ENCODE results near the gene NUP210. TPM values are rescaled to one million over a fixed set of nuclear protein-coding genes. Genes with fewer than 3 reads are reported as not detected.

Gene NUP210
- total and polyA plus RNA-seq, 2 of the 13 experiments (the other 11 are each of a cell fraction or from before 2014, with no cell fraction given) = 31.6 to 35.2 TPM

DNA sequence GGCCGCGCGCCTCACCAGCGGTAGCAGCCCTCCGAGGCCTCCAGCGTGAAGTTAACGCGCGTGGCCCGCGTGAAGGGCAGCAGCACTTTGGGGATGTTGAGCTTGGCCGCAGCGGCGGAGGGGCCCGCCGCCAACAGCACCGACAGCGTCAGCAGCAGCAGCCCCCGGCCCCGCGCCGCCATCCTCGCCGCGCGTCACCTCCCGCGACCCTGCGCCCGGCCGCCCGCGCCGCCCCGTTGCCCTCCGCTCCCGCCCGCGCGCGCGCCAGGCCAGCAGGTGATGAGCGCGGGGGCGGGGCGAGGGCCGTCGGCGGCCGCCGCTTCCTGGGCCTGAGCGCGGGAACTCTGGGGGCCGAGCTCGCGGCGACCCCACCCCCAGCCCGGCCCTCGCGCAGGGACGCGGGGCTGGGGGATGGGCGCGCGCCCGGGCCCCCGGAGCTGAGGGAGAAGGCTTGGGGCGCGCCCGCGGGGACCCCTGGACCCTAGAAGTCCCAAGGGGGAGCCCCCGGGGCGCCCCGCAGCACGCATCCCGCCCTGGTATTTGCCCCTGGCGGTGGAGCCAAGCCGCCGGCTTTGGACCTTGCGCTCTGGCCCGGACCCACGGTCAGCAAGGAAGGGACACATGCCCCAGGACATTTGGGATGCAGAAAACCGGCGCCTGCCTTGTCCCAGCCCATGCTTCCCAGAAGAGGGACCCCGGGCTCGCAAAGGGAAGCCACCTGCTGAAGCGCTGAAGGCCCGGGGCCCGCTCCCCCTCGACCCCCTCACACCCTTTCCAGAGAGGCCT, at the start of gene NUP210 (continued):
- TF ChIP-seq ZNF138 (CRISPR knock-in tag; IDR thresholded peaks at IDR 0.05; ENCODE audit: low read depth) (no peak), EZH2 (conservative IDR thresholded peaks at IDR 0.05; ENCODE audit: low read depth, low read length) (no peak), ZNF879 (CRISPR knock-in tag; IDR thresholded peaks at IDR 0.05) (no peak), ZNF383 (CRISPR knock-in tag; IDR thresholded peaks at IDR 0.05; ENCODE audit: borderline replicate concordance) (no peak), ZBED4 (CRISPR knock-in tag; IDR thresholded peaks at IDR 0.05; ENCODE audit: borderline replicate concordance) (no peak), FLYWCH1 (CRISPR knock-in tag; IDR thresholded peaks at IDR 0.05) (no peak), ZNF281 (CRISPR knock-in tag; IDR thresholded peaks at IDR 0.05; ENCODE audit: borderline replicate concordance) (peak; percentile 44; the same call in 1 of the 2 replicates), SMAD9 (CRISPR knock-in tag; IDR thresholded peaks at IDR 0.05) (no peak), ZNF180 (CRISPR knock-in tag; IDR thresholded peaks at IDR 0.05; ENCODE audit: borderline replicate concordance, low read depth) (no peak), ATF7 (IDR thresholded peaks at IDR 0.05) (no peak), ATF7 (CRISPR knock-in tag; IDR thresholded peaks at IDR 0.05) (0 out of 2 replicates have a peak, but pooled peaks have one; percentile 46), IRF9 (CRISPR knock-in tag; IDR thresholded peaks at IDR 0.05; ENCODE audit: borderline replicate concordance) (no peak), STAT5B (CRISPR knock-in tag; IDR thresholded peaks at IDR 0.05) (no peak), CHD4 (IDR thresholded peaks at IDR 0.05; ENCODE audit: borderline replicate concordance, low read length) (no peak), MTA3 (CRISPR knock-in tag; IDR thresholded peaks at IDR 0.05) (no peak), BHLHE40 (IDR thresholded peaks at IDR 0.05; ENCODE audit: low read length) (no peak), MTF2 (CRISPR knock-in tag; IDR thresholded peaks at IDR 0.05; ENCODE audit: borderline replicate concordance) (no peak)
- TF ChIP-seq, protein P1, sequence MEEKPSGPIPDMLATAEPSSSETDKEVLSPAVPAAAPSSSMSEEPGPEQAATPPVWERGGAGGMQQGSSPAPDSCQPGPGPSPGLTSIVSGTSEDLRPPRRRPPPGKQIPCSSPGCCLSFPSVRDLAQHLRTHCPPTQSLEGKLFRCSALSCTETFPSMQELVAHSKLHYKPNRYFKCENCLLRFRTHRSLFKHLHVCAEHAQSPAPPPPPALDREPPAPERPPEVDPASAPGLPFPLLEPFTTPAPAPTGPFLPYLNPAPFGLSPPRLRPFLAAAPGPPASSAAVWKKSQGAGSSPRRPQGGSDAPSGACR (CRISPR knock-in tag; IDR thresholded peaks at IDR 0.05) = no peak
- TF ChIP-seq, protein P2, sequence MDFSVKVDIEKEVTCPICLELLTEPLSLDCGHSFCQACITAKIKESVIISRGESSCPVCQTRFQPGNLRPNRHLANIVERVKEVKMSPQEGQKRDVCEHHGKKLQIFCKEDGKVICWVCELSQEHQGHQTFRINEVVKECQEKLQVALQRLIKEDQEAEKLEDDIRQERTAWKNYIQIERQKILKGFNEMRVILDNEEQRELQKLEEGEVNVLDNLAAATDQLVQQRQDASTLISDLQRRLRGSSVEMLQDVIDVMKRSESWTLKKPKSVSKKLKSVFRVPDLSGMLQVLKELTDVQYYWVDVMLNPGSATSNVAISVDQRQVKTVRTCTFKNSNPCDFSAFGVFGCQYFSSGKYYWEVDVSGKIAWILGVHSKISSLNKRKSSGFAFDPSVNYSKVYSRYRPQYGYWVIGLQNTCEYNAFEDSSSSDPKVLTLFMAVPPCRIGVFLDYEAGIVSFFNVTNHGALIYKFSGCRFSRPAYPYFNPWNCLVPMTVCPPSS (IDR thresholded peaks at IDR 0.05) = no peak

Measured in HepG2 (cell line).